IPS-11a (cell line): Measurements from ENCODE around the gene TEX29.

ENCODE experiments used
- H3K4me3 ChIP-seq: one replicate; pipeline ENCODE4 v1.5.1; 2013; ENCODE audit warnings: low read depth, low read length, control low read depth

Gene TEX29

GRCh38 chr13:111365149-111366005 lies 44.9 kb downstream of the TEX29 start:
- H3K4me3 ChIP-seq = no peak overlapping the region

- no peak overlapping the region for H3K4me3 ChIP-seq
Measured at GRCh38 chr13:111367340-111367739, 46.9 kb downstream of the TEX29 start.

GRCh38 chr13:111368091-111368490 lies 47.6 kb downstream of the TEX29 start:
- no peak overlapping the region for H3K4me3 ChIP-seq

GRCh38 chr13:111370147-111370546 lies 49.7 kb downstream of the TEX29 start:
- H3K4me3 ChIP-seq = no peak overlapping the region

- no peak overlapping the region for H3K4me3 ChIP-seq
Measured at GRCh38 chr13:111370570-111371535, 50.4 kb downstream of the TEX29 start.

- no peak overlapping the region for H3K4me3 ChIP-seq
Measured at GRCh38 chr13:111371720-111372119, 51.3 kb downstream of the TEX29 start.

- no peak overlapping the region for H3K4me3 ChIP-seq
Measured at GRCh38 chr13:111372651-111373425, 52.4 kb downstream of the TEX29 start.

GRCh38 chr13:111373486-111373885 lies 53.0 kb downstream of the TEX29 start:
- H3K4me3 ChIP-seq = no peak overlapping the region

- H3K4me3 ChIP-seq = no peak overlapping the region
Measured at GRCh38 chr13:111380431-111380830, 60.0 kb downstream of the TEX29 start.

GRCh38 chr13:111382411-111382810 lies 62.0 kb downstream of the TEX29 start:
- H3K4me3 ChIP-seq = no peak overlapping the region

GRCh38 chr13:111382877-111383276 lies 62.4 kb downstream of the TEX29 start:
- H3K4me3 ChIP-seq = no peak overlapping the region

GRCh38 chr13:111383591-111384440 lies 63.4 kb downstream of the TEX29 start:
- H3K4me3 ChIP-seq = no peak overlapping the region

- no peak overlapping the region for H3K4me3 ChIP-seq
Measured at GRCh38 chr13:111384441-111385182, 64.2 kb downstream of the TEX29 start.

GRCh38 chr13:111385183-111385857 lies 64.9 kb downstream of the TEX29 start:
- H3K4me3 ChIP-seq = no peak overlapping the region

- no peak overlapping the region for H3K4me3 ChIP-seq
Measured at GRCh38 chr13:111387026-111387871, 66.8 kb downstream of the TEX29 start.

GRCh38 chr13:111387945-111388600 lies 67.6 kb downstream of the TEX29 start:
- H3K4me3 ChIP-seq = no peak overlapping the region

GRCh38 chr13:111388851-111389500 lies 68.5 kb downstream of the TEX29 start:
- no peak overlapping the region for H3K4me3 ChIP-seq
